ENCODE measurements around the gene GATA3. TPM values are rescaled to one million over a fixed set of nuclear protein-coding genes. Genes with fewer than 3 reads are reported as not detected.

Gene GATA3
- total RNA-seq, 1 donor, result not detected

- peak; percentile 81 for DNase-seq (ENCODE audit: insufficient read length, low spot score, missing footprints)
- no peak for TF ChIP-seq CTCF (IDR thresholded peaks at IDR 0.05; ENCODE audit: extremely low read depth, low read depth, low read length)
- H3K79me2 ChIP-seq (ENCODE audit: insufficient read depth, low read length), result no peaks in the 10 kb centered on the region
- peaks cover 96% of the 10 kb centered on the region for H3K27me3 ChIP-seq (ENCODE audit: insufficient read depth, low read length)
- no peaks in the 10 kb centered on the region for H3K9me3 ChIP-seq (ENCODE audit: low read depth, low read length)
- no peak overlapping the region for H3K4me2 ChIP-seq (ENCODE audit: insufficient read depth, low read length)
- H2AFZ ChIP-seq (ENCODE audit: low read length), result no peak overlapping the region
- no peaks in the 10 kb centered on the region for H4K20me1 ChIP-seq (ENCODE audit: insufficient read depth, low read length)
- no peak overlapping the region for H3K27ac ChIP-seq (ENCODE audit: low read depth, low read length)
- H3K4me1 ChIP-seq (ENCODE audit: insufficient read depth, low read length), result no peaks in the 10 kb centered on the region
- no peak overlapping the region for H3K4me3 ChIP-seq (ENCODE audit: insufficient read depth, low read length)
- no peaks in the 10 kb centered on the region for H3K36me3 ChIP-seq (ENCODE audit: insufficient read depth, low read length)
These were observed 16.3 kb upstream of the GATA3 start for GRCh38 chr10:8037941-8038894.

GRCh38 chr10:8039321-8039881, 15.1 kb upstream of the GATA3 start:
- H3K36me3 ChIP-seq (ENCODE audit: insufficient read depth, low read length), result no peaks in the 10 kb centered on the region
- no peaks in the 10 kb centered on the region for H3K79me2 ChIP-seq (ENCODE audit: insufficient read depth, low read length)
- no peak overlapping the region for H3K27ac ChIP-seq (ENCODE audit: low read depth, low read length)
- H3K27me3 ChIP-seq (ENCODE audit: insufficient read depth, low read length), result peaks cover 96% of the 10 kb centered on the region
- no peaks in the 10 kb centered on the region for H4K20me1 ChIP-seq (ENCODE audit: insufficient read depth, low read length)
- H3K4me1 ChIP-seq (ENCODE audit: insufficient read depth, low read length), result no peaks in the 10 kb centered on the region
- no peak for TF ChIP-seq CTCF (IDR thresholded peaks at IDR 0.05; ENCODE audit: extremely low read depth, low read depth, low read length)
- H3K4me2 ChIP-seq (ENCODE audit: insufficient read depth, low read length), result no peak overlapping the region
- H2AFZ ChIP-seq (ENCODE audit: low read length), result no peak overlapping the region
- H3K4me3 ChIP-seq (ENCODE audit: insufficient read depth, low read length), result no peak overlapping the region
- H3K9me3 ChIP-seq (ENCODE audit: low read depth, low read length), result no peaks in the 10 kb centered on the region
- DNase-seq (ENCODE audit: insufficient read length, low spot score, missing footprints), result no peak

DNA sequence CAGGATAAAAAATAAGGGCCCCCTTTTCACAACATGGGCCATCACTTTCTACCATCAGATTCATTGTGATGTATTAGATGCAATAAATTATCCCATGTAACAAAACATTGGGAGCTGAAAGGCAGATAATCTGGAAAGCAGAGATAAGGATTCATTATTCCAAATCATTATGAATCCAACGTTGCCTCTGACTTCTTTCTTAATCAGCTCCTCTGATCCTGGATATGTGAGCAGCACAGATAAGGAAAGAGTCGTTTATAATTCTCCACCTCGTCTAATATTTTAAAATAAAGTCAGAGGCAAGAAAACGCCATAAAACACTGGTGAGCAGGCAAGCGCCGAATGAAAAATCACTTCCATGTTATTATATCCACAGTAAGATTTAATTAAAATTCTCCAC, 13.8 kb upstream of the GATA3 start:
- H3K9me3 ChIP-seq (ENCODE audit: low read depth, low read length), result no peaks in the 10 kb centered on the region
- H3K27ac ChIP-seq (ENCODE audit: low read depth, low read length), result no peak overlapping the region
- no peaks in the 10 kb centered on the region for H3K36me3 ChIP-seq (ENCODE audit: insufficient read depth, low read length)
- no peak for TF ChIP-seq CTCF (IDR thresholded peaks at IDR 0.05; ENCODE audit: extremely low read depth, low read depth, low read length)
- H3K4me3 ChIP-seq (ENCODE audit: insufficient read depth, low read length), result no peak overlapping the region
- no peak for DNase-seq (ENCODE audit: insufficient read length, low spot score, missing footprints)
- no peak overlapping the region for H3K4me2 ChIP-seq (ENCODE audit: insufficient read depth, low read length)
- no peaks in the 10 kb centered on the region for H4K20me1 ChIP-seq (ENCODE audit: insufficient read depth, low read length)
- no peak overlapping the region for H2AFZ ChIP-seq (ENCODE audit: low read length)
- peaks cover 98% of the 10 kb centered on the region for H3K27me3 ChIP-seq (ENCODE audit: insufficient read depth, low read length)
- no peaks in the 10 kb centered on the region for H3K4me1 ChIP-seq (ENCODE audit: insufficient read depth, low read length)
- no peaks in the 10 kb centered on the region for H3K79me2 ChIP-seq (ENCODE audit: insufficient read depth, low read length)
